ENCODE results near the gene SERTAD2. TPM values are rescaled to one million over a fixed set of nuclear protein-coding genes. Genes with fewer than 3 reads are reported as not detected.

Gene SERTAD2
- total RNA-seq, 1 donor from 2014 or later, result 19.2 TPM

DNA sequence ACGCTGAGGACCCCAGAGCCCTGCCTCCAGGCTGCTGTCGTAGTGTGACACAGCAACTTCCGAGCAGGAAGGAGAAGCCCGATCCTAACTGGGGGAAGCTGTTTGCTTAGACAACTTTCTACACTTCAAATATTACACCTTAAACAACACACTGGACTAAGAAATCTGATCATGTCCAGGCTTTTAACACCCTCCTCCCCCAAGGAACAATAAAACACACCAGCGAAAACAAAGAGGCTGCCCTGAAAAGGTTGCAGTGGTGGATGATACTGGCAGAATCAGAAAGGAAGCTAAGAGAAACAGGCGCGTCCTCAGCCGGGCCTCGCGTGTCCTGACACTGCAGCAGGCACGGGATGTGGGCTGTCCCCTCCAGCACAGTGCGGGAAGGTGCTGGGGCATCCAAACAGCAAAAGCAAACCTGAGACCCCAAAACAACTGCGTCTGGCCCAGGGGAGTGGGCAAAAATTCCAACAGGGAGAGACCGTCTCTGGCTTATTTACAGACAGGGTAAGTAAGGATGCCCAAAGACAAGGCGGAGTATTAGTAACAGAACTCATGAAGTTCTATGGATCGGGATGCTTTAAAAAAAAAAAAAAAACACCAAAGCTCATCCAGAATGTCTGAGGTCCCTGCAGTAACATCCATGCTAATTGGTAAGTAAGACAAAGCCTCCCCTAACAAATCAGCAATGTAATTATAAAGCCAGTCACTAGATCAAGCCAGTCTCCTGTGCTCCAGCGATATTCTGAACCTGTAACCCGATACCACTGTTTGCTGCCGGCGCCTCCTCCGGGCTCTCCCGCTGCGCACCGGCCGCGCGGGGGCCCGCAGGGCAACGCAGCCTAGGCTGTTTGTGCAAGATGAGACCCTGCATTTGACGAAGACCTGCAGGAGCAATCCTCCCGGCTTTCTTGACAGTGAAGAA, 9.0 kb downstream of the SERTAD2 start:
- peaks cover 83% of the 10 kb centered on the region for H3K4me1 Mint-ChIP-seq (ENCODE audit: unreplicated experiment)
- H3K36me3 Mint-ChIP-seq, result no peaks in the 10 kb centered on the region
- no peak for DNase-seq (ENCODE audit: extremely low spot score, unreplicated experiment)
- no peaks in the 10 kb centered on the region for H3K9me3 Mint-ChIP-seq
- no peaks in the 10 kb centered on the region for H3K27me3 Mint-ChIP-seq
- TF ChIP-seq, protein P1, sequence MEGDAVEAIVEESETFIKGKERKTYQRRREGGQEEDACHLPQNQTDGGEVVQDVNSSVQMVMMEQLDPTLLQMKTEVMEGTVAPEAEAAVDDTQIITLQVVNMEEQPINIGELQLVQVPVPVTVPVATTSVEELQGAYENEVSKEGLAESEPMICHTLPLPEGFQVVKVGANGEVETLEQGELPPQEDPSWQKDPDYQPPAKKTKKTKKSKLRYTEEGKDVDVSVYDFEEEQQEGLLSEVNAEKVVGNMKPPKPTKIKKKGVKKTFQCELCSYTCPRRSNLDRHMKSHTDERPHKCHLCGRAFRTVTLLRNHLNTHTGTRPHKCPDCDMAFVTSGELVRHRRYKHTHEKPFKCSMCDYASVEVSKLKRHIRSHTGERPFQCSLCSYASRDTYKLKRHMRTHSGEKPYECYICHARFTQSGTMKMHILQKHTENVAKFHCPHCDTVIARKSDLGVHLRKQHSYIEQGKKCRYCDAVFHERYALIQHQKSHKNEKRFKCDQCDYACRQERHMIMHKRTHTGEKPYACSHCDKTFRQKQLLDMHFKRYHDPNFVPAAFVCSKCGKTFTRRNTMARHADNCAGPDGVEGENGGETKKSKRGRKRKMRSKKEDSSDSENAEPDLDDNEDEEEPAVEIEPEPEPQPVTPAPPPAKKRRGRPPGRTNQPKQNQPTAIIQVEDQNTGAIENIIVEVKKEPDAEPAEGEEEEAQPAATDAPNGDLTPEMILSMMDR (conservative IDR thresholded peaks at IDR 0.05), result no peak
- H3K27ac Mint-ChIP-seq, result peak overlapping the region; percentile 94
- H3K4me3 Mint-ChIP-seq, result peak overlapping the region; percentile 86

DNA sequence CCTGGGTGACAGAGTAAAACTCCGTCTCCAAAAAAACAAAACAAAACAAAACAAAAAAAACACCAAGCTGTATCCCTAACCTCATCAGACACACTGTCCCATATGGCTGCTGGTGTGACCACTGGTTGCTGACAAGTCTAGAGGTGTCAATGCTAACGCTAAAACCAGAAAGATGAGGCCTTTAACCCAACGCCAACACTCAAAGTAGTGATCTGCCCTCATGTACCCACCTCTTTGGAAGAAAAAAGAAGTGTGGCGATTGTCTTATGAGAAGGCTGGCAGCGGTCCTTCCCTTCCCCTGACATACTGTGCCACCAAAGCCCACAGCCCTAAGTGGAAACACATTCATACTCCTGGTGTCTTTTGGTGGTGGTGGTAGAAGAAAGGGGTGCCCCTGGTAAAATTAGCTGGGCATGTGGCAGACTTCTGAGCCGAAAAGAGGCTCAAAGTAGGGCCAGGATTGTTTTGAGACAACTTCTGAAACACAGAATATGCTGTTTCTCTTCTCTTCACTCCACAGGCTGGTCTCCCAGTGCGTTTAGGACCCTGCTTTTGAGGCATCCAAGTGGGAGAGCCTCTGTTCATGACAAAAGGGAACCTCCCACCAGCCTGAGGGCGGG, 9.8 kb downstream of the SERTAD2 start:
- Mint-ChIP-seq H3K4me1 (ENCODE audit: unreplicated experiment) (peaks cover 81% of the 10 kb centered on the region), H3K9me3 (no peaks in the 10 kb centered on the region), H3K36me3 (no peaks in the 10 kb centered on the region), H3K4me3 (peak overlapping the region; percentile 86), H3K27ac (peak overlapping the region; percentile 94), H3K27me3 (no peaks in the 10 kb centered on the region)
- TF ChIP-seq, protein P1 (conservative IDR thresholded peaks at IDR 0.05), result no peak
- no peak for DNase-seq (ENCODE audit: extremely low spot score, unreplicated experiment)

DNA sequence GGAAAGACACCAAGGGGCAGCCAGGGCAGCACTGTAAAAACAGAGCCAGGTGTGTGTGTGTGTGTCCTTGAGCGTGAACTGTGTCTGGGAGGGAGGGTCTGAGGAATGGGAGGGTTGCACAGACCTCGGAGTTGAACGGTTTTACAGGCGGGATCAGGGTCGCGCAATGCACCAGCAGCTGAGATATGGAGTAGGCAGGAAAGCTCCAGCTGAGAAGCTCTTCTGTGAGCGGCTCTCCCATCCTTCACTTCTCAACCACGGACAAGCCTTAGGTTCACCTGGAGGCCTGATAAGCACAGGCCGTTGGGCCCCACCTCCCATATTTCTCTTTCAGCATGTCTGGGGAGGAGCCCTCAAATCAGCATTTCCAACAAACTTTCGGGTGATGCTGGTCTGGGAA, 12.1 kb downstream of the SERTAD2 start:
- H3K4me1 Mint-ChIP-seq (ENCODE audit: unreplicated experiment), result peaks cover 84% of the 10 kb centered on the region
- peak overlapping the region; percentile 83 for H3K27ac Mint-ChIP-seq
- TF ChIP-seq, protein P1 (conservative IDR thresholded peaks at IDR 0.05), result no peak
- peaks cover 6% of the 10 kb centered on the region for H3K36me3 Mint-ChIP-seq
- DNase-seq (ENCODE audit: extremely low spot score, unreplicated experiment), result no peak
- no peaks in the 10 kb centered on the region for H3K9me3 Mint-ChIP-seq
- no peaks in the 10 kb centered on the region for H3K27me3 Mint-ChIP-seq
- peak overlapping the region; percentile 46 for H3K4me3 Mint-ChIP-seq

DNA sequence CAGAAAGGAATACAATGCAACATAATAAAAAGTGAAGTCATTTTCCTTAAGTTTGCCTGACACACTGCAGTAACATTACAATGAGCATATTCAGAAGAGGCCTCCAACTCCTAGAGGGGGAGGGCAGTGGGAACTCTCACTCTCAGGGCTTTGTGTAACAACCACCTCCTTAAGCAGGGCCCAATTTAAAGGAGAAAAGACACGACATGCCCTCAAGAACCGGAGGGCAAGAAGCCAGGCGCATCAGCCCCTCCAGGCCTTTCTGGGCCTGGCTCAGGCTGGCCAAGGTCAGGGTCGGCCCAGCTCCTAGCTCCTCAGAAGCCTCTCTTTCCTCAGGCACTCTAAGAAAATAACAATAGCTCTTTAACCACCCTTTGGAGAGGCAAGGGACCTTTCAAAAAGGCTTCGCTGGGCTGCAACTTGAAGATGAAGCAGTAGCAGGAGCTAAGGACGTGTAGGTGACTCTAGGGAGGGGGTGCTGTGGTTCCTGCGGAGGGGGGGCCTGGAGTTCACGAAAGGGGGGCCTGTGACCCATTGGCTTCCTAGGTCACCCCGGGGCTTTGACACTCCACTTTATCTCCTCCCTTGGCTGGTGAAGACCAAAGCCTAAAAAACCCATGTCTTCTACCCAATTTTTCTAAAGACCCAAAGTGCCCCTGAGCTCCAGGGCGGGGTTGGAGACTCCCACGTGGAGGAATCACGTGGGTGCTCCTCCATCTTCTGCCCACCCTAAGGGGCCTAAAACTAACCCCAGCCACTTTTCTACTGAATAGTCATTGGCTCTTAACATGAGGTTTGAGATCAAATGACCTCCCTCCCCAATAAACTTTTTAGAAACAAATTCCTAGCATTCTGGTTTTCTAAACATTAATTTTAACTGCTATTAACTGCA, 13.3 kb downstream of the SERTAD2 start:
- Mint-ChIP-seq H3K9me3 (no peaks in the 10 kb centered on the region), H3K4me1 (ENCODE audit: unreplicated experiment) (peaks cover 84% of the 10 kb centered on the region), H3K36me3 (peaks cover 15% of the 10 kb centered on the region), H3K27ac (peak overlapping the region; percentile 49), H3K4me3 (peak overlapping the region; percentile 26), H3K27me3 (no peaks in the 10 kb centered on the region)
- DNase-seq (ENCODE audit: extremely low spot score, unreplicated experiment), result no peak
- TF ChIP-seq, protein P1 (conservative IDR thresholded peaks at IDR 0.05), result no peak

DNA sequence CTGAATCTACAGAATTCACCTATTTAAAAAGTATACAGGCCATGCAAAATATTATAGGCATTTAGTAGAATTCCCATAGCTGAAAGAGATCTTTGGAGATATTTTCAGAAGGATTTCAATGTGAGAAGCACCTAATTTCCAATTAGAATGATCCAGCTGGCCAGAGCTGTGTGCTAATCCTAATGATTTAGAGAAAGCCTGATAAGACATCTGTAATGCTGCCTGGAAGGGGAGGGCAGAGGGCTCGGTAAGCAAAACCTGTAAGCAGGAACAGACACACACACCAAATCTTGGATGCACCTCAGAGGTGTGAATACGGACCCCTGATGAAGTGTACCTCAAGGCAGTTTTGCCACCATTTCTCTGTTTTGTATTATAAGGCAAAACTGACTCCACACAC, 14.0 kb downstream of the SERTAD2 start:
- Mint-ChIP-seq H3K4me1 (ENCODE audit: unreplicated experiment) (peaks cover 78% of the 10 kb centered on the region), H3K27ac (peak overlapping the region; percentile 49), H3K36me3 (peaks cover 15% of the 10 kb centered on the region), H3K27me3 (no peaks in the 10 kb centered on the region), H3K9me3 (no peaks in the 10 kb centered on the region), H3K4me3 (peak overlapping the region; percentile 26)
- no peak for DNase-seq (ENCODE audit: extremely low spot score, unreplicated experiment)
- TF ChIP-seq, protein P1 (conservative IDR thresholded peaks at IDR 0.05), result no peak
